Lung microvascular endothelial cell (primary cell): ENCODE measurements around the gene BLNK. TPM values are rescaled to one million over a fixed set of nuclear protein-coding genes. Genes with fewer than 3 reads are reported as not detected.
A peak's percentile ranks its signal among the peaks of the same experiment; 100 is the strongest.
"Not testable (repeated sequence)": the region's sequence is repeated elsewhere in the genome, so short reads cannot be mapped to it uniquely, and the experiment has no call there.

Experiments
- DNase-seq, 2 donors: peaks; one replicate each; pipeline versions ENCODE4 v3.0.0 to v3.0.0-alpha.2; 2010; ENCODE audit warnings: low read depth in 2 of 2
- total RNA-seq: library from RNA; depleted of rRNA; stranded (reverse); fragments of >200 nt; gene quantifications from 2 replicates; pipeline ENCODE4 v1.2.1, GENCODE V29; 2014

Gene BLNK
- not detected in 2 replicates for total RNA-seq

DNA sequence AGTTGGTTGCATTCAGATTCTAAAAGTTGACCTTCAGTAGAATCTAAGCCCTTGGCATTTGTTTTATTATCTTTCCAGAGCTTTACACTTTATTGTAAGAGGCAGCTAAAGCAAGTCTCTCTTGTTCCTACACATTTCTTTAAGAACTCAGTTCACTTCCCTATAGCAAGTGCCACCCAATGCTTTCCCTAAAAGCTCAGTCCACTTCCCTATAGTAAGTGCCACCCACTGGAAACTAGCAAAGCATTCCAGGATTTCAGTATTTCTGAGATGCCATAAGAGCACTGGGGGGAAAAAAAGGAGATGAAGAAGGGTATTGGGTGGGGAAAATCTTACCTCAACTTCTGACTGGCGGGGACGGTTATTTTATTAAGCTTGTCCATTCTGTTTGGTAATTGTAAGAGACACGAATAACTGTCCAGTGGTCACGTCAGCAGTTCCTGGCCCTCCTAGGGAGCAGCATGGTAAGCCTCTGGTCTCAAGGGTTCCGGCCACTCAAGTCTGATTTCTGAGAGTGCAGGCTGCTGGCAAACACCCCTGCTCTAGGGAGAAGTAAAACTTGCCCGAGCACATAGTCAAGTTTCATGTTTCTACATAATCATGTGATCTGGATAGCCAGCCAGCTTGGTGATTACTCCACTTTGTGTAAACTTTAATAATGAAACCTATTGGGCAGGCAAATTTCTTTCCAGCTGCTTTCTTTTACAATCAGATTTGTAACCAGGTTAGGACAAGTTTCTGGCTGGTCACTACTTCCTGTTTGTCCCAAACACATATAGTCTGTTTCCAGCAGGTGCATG lies at the start of gene BLNK:
Gene BLNK, minus strand, starts transcription at position 554 of the 800 bp plus-strand sequence. Its CDS starts 171 bp downstream, at position 383.
- no peak for DNase-seq

DNA sequence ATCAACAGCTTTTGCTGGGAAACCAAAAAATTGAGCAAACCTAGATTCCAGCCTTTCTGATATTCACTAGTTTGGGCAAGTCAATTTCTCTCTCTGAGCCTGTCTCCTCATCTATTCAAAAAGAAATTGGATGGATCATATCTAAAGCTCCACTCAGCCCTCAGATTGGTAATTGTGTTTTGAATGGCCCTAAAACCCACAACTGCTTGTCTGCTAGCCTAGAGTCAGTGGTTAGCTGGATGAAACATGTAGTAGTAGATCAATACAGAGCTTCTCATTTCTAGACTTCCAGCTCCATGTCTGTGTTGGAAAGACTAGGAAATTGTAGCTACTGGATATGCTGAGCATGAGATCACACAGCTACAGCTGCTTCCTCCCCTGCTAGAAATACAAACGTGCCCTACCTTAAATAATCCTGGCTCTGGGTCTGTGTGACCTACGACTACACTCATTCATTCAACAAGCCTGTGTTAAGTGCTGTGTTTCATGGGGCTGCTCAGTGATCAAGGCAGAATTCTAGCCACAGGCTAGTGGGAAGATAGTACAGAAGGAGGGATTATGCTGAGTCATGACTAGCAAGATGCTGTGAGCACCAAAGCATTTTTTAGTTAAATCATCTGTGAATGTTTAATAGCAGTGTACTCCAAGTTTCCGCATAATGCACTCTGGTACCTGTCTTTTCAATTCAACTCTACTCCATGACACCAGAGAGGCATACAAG lies 48.5 kb upstream of the BLNK start:
- peak; percentile 6 to 7 for DNase-seq

DNA sequence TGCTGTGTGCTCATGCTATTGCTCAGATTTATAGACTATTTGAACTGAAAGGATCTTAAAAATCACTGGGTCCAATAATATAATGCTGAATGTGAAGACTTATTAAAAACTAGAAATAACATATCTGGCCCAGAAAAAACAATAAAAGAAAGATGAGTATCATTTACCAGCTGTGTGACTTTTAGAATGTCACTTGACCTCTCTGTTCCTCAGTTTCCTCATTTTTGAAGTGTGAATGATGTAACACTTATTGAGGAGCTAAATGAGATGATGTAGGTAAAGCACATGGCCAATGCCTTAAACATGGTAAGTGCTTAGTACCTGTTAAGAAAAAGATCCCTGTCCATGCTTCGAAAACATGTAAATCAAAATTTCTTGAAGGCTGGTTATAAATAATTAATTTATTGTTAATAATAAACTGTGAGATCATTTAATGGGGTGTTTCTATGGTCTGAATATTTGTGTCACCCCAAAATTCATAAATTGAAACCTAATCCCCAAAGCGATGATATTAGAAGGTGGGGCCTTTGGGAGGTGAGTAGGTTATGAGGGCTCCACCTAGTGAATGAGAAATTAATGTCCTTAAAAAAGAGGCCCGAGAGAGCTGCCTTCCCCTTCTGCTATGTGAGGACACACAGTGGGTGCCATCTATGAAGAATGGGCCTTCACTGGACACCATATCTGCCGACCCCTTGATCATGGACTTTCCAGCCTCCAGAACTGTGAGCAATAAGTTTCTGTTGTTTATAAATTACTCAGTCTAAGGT lies 45.9 kb upstream of the BLNK start:
- DNase-seq = no peak

DNA sequence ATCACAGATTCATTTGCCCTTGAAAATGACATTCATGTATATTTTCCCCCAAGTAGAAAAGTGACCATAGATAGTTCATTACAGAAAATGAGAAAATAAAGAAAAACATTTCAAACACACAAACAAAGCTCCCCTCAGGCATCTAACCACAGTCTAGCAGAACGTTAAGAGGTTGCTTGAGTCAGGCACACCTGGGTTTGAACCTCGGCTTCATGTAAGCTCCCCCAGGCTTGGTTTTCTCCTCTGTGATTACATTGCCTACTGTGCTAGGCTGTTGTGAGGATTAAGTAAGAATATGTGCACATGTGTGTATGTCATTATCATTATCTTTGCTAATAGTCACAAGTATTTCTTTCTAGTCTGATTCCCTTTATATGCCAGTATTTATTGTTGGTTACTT lies 42.0 kb upstream of the BLNK start:
- no peak for DNase-seq

DNA sequence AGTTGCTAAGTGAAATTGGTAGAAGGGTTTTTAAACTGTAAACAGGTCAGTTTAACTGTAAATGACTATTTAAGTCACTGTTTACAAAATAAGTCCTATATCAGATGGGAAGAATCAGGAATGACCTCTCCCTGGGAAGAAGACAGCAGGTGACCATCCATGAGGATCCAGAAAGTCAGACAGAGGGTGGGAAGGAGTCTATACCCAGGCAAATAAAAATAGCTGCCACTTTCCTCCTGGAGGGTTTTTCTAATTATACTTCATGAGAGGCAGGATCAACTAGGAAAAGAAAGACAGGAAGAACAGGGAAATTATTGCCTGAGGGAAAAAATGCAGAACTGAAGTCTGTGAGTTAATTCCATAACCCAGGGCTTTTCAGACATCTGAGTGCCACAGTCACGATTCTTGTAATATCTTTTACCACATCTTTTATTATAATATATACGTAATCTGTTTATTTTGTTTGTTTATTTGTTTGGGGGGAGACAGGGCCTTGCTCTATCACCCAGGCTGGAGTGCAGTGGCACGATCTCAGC lies 39.9 kb upstream of the BLNK start:
- no peak for DNase-seq

DNA sequence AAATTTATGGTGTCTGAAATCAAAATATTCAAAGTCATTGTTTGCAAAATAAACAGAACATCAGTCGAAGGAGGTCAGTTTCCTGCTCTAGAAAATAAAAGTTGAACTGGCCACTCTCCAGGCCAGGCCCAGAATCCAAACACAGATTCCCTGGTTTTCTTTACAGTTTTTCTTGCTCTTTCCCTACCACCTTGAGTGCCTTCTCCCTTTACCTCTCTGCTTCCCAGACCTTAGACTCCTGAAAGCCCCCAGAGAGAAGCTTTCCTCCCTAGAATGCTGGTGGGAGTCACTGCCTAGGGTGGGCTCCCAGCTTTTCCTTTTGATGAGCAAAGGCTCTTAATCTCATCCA lies 38.9 kb upstream of the BLNK start:
- no peak for DNase-seq

DNA sequence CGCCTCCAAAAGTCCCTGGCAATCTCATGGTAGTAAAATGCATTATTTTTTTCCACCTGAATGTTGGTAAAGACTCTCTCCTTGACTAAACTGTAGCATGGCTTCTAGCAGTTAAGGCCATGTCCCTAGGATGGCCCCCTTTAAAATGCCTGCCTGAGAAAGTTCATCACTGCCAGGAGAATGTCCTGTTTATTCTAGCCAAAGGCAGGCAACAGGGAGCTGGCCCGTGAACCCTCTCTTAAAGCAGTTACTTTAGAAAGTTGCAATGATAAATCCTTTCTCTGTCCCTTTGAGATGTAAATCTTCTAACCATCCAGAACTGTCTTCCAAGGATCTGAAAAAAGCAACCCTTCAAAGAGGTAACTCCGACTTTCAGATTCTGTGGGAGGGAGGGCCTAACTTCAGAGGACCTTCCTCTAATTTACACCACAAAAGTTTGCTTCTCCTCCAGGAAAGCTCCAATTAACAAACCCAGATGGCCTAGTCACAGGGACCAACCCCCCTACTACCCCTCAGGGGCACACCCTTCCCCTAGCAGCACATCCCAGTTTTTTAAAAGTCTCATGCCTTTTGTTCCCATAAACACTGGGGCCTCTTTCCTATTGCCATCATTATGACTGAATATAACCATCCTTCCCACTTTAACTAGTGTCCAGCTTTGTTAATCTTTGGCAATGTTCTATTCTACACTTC lies 38.4 kb upstream of the BLNK start:
- DNase-seq = no peak

DNA sequence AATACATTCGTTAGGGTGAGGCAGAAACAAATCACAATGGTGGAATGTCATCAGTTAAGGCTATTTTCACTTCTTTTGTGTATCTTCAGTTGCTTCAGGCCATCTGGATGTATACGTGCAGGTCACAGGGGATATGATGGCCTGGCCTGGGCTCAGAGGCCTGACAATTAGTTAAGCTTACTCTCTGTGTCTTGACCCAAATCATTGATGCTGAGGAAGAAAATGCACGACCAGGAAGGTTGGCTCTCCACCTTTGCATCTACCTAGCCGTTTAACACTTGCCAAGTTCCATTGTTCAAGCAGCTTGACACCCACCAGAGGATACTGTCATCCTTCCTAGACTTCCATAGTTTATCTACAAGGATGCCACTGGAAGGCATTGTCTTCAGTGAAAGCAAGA lies 37.5 kb upstream of the BLNK start:
- DNase-seq = not testable (repeated sequence)

DNA sequence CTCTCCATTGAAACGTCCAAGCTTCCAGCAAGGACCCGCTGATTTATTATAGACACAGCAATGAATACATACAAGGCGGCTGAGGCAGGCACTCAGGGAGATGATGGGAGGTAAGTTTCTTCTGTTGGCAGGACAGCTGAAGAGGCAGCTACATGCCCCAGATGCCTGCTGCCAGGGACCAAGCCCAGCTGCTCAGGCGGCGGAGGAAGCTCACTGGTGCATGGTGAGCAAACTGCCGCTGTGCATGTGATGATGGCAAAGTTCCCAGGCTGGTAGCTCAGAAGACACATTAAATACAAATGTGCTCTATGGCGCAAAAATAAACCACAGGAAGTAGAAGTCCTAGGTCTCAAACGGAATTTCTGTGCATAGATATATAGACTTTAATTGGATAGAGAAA lies 35.1 kb upstream of the BLNK start:
- peak in 1 of 2 donors; percentile 14 for DNase-seq

DNA sequence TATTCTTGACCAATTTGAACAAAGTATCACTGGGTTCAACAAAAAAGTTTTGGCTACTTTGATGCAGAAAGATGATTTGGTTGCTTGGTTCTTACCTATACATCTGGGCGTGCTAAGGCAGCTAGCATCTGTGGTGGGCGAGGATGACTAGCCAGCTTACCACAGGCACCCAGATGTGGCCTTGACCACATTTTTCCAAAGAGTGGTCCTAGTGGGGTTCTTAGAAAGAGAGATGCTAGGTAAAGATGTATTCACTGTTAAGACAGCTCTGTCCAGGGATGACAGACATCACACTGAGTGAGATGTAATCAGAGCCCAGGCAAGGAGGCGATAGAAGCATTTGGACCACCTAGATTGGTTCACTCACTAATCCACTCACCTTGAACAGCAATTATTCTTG lies 33.6 kb upstream of the BLNK start:
- no peak for DNase-seq

DNA sequence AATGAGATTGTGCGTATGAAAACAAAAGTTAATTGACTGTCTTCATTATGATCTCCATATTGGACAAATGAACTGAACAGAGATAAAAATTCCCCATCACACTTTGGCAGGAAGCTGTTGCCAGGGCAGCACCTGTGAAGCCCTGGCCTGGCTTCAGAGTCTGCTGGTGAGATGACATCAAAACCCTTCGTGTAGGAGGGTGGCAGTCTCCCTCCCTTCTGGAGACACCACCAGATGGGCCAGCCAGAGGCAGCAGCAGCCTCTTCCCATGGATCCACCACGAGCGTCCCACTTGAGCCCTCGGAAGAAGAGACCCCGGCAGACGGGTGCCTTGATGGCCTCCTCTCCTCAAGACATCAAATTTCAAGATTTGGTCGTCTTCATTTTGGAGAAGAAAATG lies 32.9 kb upstream of the BLNK start, which contains the start of gene DNTT:
Gene DNTT, plus strand, starts transcription at position 205 of the 400 bp plus-strand sequence. Its CDS starts 64 bp downstream, at position 269.
- DNase-seq = no peak

DNA sequence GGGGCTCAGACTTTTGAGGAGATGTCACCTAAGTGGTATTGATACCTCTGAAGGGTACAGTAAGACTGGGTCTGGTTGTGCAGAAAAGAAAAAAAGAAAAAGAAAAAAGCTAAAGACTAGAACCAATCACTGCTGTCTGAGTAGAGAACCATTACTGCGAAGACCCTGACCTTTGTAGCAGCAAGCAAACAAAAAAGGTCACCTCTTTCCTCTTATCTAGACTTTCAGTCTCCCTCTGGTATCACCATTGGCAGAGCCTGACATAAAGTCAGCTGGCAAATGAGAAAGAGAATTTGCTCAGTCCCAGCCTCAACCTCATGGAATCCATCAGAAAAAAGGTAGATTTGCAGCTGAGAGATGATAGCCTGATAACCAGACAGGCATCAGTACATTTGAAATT lies 30.2 kb upstream of the BLNK start:
- DNase-seq = peak in 1 of 2 donors; percentile 1

DNA sequence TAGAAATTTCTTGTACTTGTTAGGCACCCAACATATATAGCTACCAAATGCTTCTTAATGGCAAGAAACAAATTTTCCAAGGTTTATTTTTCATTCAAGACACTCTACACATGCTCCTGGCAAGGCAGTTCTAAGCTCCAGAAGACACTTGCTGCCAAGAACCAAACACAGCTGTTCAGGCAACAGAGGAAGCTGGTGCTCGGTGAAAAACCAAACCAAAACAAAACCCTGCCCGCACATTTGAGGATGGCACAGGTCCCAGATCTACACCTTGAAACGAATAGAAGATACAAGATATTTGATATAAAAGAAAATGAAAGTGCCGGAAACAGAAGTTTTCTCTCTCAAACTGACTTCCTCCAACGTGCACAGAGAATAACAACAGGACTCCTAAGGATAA lies 28.0 kb upstream of the BLNK start:
- DNase-seq = peak in 1 of 2 donors; percentile 8

DNA sequence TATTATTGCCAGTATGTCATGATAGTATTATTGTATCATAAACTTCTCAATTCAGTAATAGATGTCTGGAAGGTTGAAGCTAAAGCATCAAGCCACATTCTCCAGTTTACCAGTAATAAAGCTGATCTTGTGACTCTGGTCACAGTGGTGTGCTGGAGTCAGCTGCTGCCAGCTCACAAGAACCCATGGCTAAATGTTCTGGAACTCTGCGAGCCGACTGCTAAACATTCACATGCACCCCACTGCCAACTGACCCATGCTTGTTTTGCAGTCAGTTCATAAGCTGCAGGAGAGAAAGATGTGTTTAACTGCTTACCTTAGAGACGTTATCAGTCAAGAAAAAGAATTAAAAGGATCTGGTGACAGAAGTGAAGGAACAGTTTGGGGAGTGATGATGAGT lies 27.0 kb upstream of the BLNK start:
- no peak for DNase-seq

DNA sequence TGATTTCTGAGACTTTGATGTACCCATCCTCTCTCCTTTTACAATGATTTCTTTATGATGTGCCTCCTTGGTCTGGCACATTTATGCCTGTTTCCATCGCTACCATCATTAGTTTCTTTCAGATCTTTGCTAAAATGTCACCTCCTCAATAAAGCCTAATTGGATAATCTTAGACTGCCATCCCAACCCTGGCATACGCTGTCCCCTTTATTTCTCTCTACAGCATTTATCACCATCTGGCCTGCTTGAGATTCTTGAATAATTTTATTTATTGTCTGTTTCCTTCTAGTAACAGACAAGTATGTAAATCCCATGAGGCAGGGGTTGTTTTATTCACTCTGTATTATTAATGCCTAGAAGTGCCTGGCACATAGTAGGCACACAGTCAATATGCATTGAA lies 26.1 kb upstream of the BLNK start:
- DNase-seq = no peak

DNA sequence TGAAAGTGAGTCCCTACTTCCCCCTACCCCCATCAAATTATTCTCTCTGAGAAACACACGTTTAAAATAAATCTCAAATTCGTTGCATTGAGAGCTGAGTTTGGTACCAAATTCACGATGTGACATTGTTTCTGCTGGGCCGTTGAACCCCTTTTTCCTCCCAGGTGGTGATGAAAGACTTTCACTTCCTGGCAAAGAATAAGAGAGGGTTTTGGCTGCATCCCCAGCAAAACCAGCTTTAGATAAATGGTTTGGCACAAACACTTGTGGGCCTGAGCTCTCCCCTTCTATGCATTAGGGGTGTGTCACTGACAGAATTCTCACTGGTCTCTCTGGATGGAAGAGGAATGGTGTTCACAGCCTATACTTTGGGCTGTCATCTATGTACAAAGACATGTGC lies 24.1 kb upstream of the BLNK start:
- DNase-seq = no peak

DNA sequence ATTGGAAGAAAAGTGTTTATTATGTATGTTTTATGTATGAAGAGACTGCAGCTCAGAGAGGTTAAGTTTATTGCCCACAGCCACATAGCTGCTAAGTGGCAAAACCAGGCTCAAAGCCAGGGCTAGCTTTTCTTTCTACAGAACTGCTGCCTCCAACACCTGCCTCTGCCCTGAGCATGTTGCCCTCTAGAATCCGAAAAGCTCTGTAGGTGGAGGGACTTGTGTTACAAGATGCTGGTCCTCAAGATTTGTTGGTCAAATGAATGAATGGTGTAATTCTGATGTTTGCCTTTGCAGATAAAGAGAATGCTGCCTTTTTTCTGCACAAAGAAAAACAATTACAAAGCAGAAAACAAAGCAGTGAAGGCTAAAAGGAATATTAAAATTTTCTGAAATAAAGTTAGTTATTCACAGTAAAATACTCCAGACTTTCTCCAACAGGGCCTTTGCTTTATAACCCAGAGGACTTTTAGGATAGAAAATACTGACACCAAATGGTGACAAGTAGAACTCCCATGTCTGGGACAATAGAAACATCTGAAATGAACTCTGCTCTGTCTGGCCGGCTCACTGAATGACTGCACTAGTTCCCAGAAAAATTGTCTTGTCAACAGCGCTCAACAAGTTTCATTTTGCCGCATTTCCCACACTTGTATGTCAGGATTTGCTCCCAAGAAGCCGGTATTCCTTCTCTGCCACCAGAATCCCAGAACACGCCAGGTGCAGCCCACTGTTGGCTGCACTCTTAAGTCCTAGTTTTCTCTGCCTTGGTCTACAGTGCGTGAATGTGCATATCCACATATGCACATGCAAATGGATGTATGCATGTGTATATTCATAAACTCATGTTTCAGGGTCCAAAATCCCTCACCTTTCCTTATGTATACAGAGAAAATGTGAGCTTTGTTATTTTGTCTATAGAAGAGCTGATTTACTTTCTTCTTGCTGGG lies 21.9 kb upstream of the BLNK start:
- peak; percentile 44 to 76 for DNase-seq

DNA sequence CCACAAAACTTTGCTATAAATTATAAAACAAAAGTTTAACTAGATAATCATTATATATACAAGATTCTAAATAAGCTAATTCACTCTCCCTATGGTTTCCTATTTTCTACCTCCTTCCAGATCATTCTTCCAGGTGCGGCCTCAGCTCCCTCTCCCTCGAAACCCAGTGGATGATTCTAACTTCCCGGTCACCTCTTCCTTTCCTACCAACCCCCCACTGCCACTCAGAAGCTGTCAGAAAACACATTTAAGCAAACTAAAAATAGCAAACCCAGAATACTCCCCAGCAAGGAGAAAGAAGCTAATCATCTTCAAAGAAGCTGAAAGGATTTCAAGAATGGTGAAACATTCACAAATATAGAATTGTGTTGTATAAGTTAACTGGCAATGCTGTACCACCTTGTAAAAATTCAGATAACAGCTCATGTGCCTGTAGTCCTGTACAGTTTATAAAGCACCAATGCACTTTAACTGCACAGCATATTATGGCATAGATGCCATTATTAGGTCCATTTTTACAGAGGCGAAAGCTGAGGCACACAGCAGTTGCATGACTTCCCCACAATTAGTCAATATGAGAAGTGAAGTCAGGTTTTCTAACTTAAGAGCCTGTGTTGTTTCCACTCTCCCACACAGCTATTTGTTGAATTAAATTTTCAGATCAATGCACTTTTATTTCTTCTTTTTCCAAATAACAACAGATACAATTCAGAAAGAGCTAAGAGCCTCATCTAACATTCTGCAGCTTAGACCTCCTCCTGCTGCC lies 19.2 kb upstream of the BLNK start:
- DNase-seq = no peak

DNA sequence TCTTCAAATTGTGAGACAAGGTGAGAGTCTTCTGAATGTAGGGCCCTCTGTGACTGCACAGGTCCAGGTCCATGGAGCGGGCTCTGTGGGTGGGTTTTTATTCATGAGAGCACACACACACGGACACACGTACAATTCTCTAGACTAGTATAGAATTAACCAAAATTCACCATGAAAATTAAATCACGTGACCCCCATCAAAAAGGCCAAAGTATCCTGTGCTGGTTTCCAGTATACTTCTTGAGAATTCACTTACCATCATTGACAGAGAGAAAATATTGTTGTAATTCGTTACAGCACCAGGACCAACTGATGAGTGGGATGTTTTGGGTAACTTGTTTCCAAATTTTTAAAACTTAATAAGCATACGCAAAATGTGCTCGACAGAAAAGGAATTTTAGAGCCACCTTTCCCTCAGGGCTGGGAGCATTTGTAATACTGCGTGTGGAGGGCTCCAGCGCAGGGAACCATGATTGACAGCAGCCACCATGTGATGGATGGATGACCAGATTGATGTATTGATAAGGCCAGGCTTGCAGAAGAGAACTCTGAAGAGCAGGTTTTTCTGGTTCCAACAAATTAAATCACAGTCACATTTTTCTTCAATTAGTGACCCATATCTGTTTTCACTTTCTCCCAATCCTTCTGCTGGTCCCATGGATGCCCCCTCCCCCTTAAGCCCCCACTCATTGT lies 18.0 kb upstream of the BLNK start:
- DNase-seq = no peak
